Cardiac fibroblast (primary cell): Measurements from ENCODE around the gene LUZP2.

Experiments
- DNase-seq, 2 donors: peaks; one replicate each; pipeline versions ENCODE4 v3.0.0 to v3.0.0-alpha.2; 2010; ENCODE audit warnings: low read depth in 2 of 2
- H3K4me3 ChIP-seq, 2 donors: replicated peaks in 1 of 2; 1 replicate in 1 of 2; 2 replicates in 1 of 2; pipeline ENCODE4 v1.5.1; 2011; ENCODE audit warnings: low read depth in 2 of 2, low read length in 2 of 2, mild to moderate bottlenecking in 2 of 2, moderate library complexity in 1 of 2
- TF ChIP-seq, protein P1 (sequence below): IDR thresholded peaks from one replicate; pipeline ENCODE4 v1.5.1; 2011; ENCODE audit warnings: low read depth, mild to moderate bottlenecking, low read length, inconsistent platforms

LUZP2 gene

DNA sequence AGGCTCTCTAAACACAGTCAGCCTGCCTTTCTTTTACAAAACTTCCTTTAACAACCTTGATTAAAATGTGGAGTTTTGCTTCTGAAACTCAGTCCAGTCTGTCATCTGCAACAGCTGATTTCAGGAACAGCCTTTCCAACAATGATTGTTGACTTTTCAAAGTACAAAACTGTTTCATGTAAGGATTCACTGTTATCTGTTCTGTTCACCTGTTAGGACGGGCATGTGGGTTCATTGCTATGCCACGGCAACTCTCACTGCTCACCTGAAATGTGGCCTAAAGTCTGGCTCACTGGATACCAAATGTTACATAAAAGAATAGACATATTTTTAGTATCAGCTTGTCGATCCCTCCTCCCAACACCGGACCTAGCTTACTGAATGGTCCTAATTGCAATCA lies 242.8 kb downstream of the LUZP2 start:
- TF ChIP-seq, protein P1, sequence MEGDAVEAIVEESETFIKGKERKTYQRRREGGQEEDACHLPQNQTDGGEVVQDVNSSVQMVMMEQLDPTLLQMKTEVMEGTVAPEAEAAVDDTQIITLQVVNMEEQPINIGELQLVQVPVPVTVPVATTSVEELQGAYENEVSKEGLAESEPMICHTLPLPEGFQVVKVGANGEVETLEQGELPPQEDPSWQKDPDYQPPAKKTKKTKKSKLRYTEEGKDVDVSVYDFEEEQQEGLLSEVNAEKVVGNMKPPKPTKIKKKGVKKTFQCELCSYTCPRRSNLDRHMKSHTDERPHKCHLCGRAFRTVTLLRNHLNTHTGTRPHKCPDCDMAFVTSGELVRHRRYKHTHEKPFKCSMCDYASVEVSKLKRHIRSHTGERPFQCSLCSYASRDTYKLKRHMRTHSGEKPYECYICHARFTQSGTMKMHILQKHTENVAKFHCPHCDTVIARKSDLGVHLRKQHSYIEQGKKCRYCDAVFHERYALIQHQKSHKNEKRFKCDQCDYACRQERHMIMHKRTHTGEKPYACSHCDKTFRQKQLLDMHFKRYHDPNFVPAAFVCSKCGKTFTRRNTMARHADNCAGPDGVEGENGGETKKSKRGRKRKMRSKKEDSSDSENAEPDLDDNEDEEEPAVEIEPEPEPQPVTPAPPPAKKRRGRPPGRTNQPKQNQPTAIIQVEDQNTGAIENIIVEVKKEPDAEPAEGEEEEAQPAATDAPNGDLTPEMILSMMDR = no peak
- DNase-seq = no peak
- H3K4me3 ChIP-seq = no peak overlapping the region

DNA sequence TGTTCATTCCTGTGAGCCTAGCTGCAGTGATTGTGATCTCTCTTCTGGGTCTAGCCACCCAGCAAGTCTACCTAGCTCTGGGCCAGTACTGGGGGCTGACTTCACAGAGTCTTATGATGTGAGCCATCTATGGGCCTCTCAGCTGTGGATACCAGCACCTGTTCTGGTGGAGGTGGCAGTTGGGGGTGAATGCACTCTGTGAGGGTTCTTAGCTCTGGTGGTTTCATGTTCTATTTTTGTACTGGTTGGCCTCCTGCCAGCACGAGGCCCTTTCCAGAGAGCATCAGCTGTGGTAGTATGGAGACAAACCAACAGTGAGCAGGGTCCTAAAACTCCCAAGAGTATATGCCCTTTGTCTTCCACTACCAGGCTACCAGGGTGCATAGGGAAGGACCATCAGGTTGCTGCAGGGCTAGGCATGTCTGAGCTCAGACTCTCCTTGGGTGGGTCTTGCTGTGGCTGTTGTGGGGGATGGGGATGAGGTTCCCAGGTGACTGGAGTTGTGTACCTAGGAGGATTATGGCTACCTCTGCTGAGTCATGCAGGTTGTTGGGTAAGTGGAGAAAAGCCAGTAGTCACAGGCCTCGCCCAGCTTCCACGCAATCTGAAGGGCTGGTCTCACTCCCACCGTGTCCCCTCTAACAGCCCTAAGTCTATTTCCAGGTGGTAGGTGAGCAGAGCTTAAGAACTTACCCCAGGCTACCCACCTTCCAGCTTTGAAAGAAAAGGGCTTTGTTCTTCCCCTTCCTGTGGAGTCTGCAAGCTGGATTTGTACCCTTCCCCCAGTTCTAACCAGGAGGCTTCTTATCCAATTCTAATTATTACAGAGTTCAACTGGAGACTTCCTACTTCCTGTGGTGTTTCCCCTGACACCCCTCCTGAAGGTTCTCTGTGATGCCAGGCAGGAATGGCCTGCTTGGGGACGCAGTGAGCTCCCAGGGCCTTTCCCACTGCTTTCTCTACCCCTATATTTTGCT lies 250.7 kb downstream of the LUZP2 start:
- H3K4me3 ChIP-seq = no peak overlapping the region
- TF ChIP-seq, protein P1 = no peak
- no peak for DNase-seq

- TF ChIP-seq, protein P1 = no peak
- DNase-seq = no peak
- no peak overlapping the region for H3K4me3 ChIP-seq
These were observed 251.4 kb downstream of the LUZP2 start for GRCh38 chr11:24748261-24748660.

GRCh38 chr11:24754406-24754805 lies 257.6 kb downstream of the LUZP2 start:
- TF ChIP-seq, protein P1 = no peak
- DNase-seq = no peak
- H3K4me3 ChIP-seq = no peak overlapping the region

DNA sequence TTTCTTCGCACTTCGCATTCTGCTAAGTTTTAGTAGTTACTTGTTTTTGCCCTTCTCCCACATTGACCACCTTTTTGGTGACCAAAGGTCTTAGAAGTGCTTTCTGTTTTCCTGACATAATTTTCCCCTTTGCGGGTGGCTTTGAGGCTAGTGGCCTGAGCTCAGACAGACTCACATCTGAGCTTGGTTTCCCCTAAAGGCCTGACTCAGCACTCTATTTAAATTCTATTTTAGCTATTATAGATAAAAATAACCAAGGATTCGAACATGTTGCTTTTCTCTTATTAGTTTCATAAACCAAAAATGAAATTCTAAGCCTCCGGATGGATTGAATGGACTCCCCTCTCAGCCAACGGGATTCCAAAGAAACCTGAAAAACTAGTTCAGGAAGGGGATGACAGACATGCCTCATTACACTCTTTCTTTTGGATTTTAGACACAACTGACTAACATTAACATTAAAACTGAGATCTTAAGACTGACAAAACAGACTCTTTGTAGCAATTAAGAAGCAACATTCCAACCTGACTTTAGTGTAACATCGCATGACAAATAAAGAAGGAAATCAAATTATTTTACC lies 258.5 kb downstream of the LUZP2 start:
- H3K4me3 ChIP-seq = no peak overlapping the region
- TF ChIP-seq, protein P1 = no peak
- DNase-seq = no peak

DNA sequence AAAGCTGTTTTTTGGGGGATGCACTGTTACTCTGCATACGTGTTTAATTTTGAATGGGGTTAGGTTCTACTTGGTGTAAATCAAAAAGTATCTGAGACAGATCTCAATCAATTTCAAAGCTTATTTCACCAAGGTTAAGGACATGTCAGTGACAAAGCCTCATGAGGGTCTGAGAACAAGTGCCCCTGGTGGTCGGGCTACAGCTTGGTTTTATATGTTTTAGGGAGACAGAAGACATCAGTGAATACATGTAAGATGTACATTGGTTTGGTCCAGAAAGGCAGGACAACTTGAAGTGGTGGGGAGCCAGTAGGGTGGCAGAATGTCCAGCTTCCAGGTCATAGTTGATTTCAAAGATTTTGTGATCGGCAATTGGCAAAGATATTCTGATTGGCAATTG lies 262.9 kb downstream of the LUZP2 start:
- DNase-seq = no peak
- no peak overlapping the region for H3K4me3 ChIP-seq
- TF ChIP-seq, protein P1 = no peak
